Stimulated activated CD4-positive, alpha-beta T cell treated with anti-CD3 and anti-CD28 coated beads, Interleukin-15, amount 100 ng/mL, for 24 hours (primary cell): ENCODE data around the gene SMIM34.

Source experiments
- DNase-seq: peaks from one replicate; pipeline ENCODE4 v3.0.0-alpha.2; 2020

The SMIM34 gene

DNA sequence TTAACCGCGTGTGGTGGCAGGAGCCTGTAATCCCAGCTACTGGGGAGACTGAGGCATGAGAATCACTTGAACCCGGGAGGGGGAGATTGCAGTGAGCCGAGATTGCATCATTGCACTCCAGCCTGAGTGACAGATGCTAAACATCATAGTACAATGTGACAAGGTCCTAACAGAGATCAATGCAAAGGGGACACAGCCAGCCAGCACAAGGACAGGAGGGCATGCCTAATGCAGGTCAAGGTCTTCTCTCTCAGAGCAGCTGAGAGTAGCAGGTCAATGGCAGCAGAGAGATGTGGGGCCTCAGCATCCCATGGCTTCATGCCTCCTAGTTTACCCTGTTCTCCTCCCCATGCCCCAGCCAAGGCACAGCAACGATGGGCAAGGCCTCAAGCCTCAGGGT lies 51.4 kb downstream of the SMIM34 start:
- DNase-seq = no peak

DNA sequence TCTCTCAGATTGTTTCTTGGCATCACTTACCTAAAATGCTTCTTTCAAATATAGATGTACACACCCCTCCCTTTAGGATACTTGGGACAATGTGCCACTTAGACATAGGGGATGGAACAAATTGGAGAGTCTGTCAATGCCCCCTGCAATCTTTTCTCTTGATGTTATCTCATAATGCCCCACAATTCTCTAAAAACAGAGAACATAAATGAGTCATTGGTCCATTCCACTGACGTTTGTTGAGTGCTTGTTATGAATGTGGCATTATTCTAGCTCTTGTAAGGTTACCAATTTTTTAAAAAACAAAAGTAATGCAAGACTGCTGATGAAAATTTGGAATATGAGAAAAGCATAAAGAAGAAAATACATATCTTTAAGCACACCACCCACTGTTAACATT lies 54.0 kb downstream of the SMIM34 start:
- no peak for DNase-seq
